ELR (cell line): ENCODE results near the gene ALDH3B1.

Source experiments
- DNase-seq: peaks from one replicate; pipeline ENCODE4 v3.0.0-alpha.2; 2015; ENCODE audit warnings: low read depth

Gene ALDH3B1

GRCh38 chr11:68071281-68072048 lies 61.3 kb downstream of the ALDH3B1 start:
- no peak for DNase-seq

- no peak for DNase-seq
These were observed 64.6 kb downstream of the ALDH3B1 start for GRCh38 chr11:68074584-68075352.

- DNase-seq, result no peak
These were observed 66.4 kb downstream of the ALDH3B1 start for GRCh38 chr11:68076371-68077042.

- no peak for DNase-seq
These were observed 67.8 kb downstream of the ALDH3B1 start for GRCh38 chr11:68077617-68078582.
